GM12872 (cell line): Measurements from ENCODE around the gene CNKSR3.

ENCODE experiments used
- TF ChIP-seq, protein P1 (sequence below): IDR thresholded peaks from 3 replicates; pipeline ENCODE4 v1.5.1; 2011; ENCODE audit warnings: low read depth, mild to moderate bottlenecking, low read length, moderate library complexity; ENCODE audit not compliant: insufficient read depth

CNKSR3 gene

DNA sequence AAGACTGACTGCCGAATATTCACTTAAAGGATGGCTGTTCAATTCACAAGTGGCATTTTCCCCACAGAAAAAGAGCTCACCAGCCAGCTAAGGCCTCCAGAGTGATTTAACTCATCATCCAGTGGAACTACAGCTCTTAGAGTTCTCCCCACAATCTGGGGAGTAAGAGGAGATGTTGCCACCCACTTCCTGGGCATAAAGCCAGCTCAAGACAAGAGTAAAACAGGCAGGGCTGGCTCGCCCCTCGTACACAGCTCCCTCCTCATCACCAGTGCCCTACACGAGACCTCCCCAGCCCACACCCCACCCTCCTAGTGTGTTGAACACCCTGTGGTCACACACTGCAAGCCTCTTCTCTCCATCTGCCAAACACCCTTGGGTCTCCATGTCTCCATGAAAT, 106.7 kb downstream of the CNKSR3 start:
- TF ChIP-seq, protein P1, sequence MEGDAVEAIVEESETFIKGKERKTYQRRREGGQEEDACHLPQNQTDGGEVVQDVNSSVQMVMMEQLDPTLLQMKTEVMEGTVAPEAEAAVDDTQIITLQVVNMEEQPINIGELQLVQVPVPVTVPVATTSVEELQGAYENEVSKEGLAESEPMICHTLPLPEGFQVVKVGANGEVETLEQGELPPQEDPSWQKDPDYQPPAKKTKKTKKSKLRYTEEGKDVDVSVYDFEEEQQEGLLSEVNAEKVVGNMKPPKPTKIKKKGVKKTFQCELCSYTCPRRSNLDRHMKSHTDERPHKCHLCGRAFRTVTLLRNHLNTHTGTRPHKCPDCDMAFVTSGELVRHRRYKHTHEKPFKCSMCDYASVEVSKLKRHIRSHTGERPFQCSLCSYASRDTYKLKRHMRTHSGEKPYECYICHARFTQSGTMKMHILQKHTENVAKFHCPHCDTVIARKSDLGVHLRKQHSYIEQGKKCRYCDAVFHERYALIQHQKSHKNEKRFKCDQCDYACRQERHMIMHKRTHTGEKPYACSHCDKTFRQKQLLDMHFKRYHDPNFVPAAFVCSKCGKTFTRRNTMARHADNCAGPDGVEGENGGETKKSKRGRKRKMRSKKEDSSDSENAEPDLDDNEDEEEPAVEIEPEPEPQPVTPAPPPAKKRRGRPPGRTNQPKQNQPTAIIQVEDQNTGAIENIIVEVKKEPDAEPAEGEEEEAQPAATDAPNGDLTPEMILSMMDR, result no peak

DNA sequence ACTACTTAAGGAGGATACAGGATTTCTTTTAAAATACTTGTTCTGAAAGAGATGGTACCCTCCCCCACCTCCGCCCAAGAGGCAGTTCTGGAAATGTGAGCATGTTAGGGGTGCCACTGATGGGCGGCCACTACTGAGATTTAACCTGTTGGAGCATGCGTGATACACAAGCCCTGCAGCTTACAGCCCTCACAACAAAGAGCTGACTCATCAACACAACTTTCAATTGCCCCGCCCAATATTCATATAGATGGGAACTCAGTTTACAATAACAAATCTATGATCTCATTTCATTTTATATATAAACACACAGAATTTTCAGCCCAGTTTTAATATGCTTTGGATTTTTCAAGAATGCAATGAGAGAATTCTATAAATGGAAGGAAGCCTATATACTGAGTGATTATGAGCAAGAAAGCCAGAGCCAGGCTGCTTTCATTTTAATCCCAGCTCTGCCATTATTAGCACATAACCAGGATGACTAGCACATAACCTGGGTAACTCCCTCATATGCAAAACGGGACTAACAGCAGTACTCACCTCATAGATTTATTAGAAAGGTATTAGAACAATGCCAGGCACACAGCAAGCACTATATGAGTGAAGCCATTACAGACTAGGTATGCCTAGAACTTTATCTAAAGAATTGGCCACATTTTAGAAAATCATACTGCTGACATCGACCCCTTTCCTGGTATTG, 108.3 kb downstream of the CNKSR3 start:
- TF ChIP-seq, protein P1, result no peak

DNA sequence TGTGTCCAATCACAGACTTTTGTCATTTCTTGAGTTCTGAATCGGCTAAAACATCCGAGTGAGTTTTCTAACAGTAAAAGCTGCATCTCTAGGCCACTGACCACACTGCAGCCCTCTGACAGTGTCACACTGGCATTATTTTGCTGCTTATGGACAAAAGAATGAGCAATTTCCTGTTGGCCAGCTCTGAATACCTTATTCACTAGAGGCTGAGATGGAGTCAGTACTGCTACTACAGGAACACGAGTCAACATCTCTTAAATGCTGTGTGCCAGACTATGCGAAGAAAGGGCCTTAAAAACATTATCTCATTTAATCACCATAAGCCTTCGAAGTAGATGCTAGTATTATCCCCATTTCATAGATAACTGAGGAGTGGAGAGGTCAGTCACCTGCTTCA, 111.4 kb downstream of the CNKSR3 start:
- TF ChIP-seq, protein P1, result no peak

DNA sequence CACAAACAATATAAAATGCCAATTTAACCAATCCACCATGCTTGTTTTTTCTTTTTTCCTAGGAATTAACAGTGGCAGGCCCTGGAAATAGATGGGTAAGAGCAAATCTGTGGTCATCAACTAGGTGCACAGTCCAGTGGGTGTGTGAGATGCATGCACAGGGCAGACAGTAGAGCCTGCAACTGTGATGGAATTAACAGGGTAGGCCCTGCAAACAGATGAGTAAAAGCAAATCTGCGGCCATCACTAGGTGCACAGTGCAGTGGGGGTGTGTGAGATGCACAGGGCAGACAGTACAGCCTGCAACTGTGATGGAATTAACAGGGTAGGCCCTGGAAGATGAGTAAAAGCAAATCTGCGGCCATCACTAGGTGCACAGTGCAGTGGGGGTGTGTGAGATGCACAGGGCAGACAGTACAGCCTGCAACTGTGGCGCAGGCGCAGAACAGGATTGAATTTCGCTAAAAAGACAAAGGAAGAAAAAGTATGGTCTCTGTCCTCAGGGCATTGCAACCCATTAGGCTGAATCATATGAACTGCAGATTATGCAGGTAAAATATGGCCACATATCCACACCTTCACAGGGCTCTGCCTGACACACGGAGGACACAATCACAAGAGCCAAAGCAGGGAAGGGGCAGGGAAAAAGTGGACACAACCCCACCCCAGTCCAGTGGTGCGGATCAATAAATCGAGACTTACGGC, 112.8 kb downstream of the CNKSR3 start:
- TF ChIP-seq, protein P1, result no peak

DNA sequence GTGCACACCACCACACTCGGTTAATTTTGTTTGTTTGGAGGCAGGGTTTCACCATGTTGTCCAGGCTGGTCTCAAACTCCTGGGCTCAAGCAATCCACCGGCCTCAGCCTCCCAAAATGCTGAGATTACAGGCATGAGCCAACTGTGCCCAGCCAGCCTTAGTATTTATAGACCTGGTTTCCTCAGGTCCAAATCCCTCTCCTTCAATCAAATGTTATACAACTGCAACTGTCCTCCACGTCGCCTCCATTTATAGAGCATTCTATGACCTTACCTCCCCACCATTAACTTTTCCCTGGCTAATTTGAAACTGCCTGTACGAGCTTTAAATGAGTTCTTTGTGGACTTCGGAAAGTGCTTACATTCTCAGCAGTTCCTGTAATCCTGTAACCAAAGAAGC, 114.6 kb downstream of the CNKSR3 start:
- TF ChIP-seq, protein P1, result no peak

DNA sequence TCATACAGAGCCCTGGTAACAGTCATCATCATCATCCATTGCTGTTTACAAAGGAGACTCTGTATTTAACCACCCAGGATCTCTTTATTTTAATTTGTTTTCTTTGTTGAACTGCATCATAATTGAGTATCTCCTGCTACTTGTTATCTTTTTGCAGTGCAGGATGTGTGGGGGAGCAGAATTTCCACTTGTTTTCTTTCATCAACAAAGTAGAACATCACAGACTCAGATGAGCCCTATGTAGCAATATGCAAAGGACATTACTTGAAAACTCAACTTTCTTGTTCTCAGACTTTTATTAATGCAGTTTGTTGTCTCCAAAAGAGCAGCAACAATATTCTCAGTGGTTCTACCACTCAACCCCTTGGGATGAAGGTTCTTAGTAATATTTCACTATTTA, 115.2 kb downstream of the CNKSR3 start:
- TF ChIP-seq, protein P1, result no peak

DNA sequence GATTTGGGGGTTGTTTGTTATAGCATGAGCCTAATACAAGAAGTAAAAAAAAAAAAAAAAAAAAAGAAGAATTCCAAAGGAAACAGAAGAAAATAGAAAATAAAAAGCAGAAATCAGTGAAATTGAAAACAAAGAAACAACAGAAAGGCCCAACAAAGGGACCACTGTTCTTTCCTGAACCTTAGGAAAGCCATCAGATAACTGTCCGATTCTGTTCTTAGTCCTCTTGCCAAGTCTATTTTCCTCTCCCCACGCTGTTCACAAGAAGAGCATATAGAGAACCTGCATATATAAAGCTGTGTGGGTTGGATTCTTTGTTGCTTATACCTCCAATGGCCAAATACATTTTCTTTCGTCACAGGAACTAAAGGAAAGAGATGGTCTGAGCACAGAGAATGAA, 115.9 kb downstream of the CNKSR3 start:
- TF ChIP-seq, protein P1, result no peak
